ENCODE data around the gene POLA1.
"Not testable (repeated sequence)": the region's sequence is repeated elsewhere in the genome, so short reads cannot be mapped to it uniquely, and the experiment has no call there.

The POLA1 gene

DNA sequence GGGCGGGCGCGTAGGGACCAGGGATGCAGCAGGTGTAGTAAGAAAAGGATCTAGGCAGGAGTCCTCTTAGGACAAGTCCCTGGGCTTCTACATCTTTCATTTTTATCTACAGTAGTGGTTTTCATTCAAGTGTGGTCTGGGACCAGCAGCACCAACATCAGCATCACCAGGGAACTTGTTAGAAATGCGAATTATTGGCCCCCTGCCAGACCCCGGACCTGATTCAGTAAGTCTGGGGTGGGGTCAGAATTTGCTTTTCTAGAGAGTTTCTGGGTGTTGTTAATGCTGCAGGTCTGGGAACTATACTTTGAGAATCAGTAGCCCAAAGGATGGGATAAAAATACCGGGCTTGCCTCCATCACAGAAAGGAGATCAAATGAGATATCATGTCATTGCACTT, 45.2 kb upstream of the POLA1 start:
- Histone ChIP-seq H3K79me2 (ENCODE audit: low read length) (no peaks in the 10 kb centered on the region), H4K20me1 (ENCODE audit: insufficient read depth, low read length) (no peaks in the 10 kb centered on the region), H3K9me3 (ENCODE audit: insufficient read depth, low read length) (no peaks in the 10 kb centered on the region), H3K27ac (ENCODE audit: low read length) (no peak overlapping the region), H3K9ac (ENCODE audit: low read length) (no peak overlapping the region), H3K4me1 (ENCODE audit: low read length) (no peaks in the 10 kb centered on the region), H2AFZ (ENCODE audit: low read depth, low read length) (no peak overlapping the region), H3K27me3 (ENCODE audit: low read depth, low read length) (peaks cover 4% of the 10 kb centered on the region; the same call in 1 of the 2 replicates), H3K4me3 (ENCODE audit: low read length) (no peak overlapping the region), H3K4me2 (ENCODE audit: low read length) (no peak overlapping the region), H3K36me3 (replicated peaks; ENCODE audit: low read depth, low read length) (no peaks in the 10 kb centered on the region)
- TF ChIP-seq, protein P1, sequence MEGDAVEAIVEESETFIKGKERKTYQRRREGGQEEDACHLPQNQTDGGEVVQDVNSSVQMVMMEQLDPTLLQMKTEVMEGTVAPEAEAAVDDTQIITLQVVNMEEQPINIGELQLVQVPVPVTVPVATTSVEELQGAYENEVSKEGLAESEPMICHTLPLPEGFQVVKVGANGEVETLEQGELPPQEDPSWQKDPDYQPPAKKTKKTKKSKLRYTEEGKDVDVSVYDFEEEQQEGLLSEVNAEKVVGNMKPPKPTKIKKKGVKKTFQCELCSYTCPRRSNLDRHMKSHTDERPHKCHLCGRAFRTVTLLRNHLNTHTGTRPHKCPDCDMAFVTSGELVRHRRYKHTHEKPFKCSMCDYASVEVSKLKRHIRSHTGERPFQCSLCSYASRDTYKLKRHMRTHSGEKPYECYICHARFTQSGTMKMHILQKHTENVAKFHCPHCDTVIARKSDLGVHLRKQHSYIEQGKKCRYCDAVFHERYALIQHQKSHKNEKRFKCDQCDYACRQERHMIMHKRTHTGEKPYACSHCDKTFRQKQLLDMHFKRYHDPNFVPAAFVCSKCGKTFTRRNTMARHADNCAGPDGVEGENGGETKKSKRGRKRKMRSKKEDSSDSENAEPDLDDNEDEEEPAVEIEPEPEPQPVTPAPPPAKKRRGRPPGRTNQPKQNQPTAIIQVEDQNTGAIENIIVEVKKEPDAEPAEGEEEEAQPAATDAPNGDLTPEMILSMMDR (IDR thresholded peaks at IDR 0.05; ENCODE audit: low read depth, low read length): no peak
- no peak for TF ChIP-seq EZH2phosphoT487 (IDR thresholded peaks at IDR 0.05; ENCODE audit: low read depth)

DNA sequence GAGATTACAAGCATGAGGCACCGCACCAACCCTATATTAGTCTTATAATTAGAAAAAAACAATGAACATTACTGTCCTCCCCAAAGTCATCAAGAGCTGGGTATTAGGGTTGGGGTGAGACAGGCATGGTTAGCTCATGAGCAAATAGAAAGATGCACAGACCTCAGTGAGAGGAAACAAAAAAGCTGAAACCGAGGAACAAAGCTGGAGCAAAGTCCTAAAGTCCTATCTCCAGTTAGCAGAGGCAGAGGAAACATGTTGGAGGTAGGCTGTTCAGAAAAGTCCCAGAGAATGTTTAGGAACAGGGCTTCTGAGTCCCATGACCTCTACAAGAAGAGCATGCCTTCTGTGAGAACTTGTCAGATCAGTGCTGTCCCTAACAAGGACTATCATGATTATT, 41.9 kb upstream of the POLA1 start:
- no peak overlapping the region for H3K4me2 ChIP-seq (ENCODE audit: low read length)
- no peaks in the 10 kb centered on the region for H4K20me1 ChIP-seq (ENCODE audit: insufficient read depth, low read length)
- no peaks in the 10 kb centered on the region for H3K4me1 ChIP-seq (ENCODE audit: low read length)
- no peak for TF ChIP-seq EZH2phosphoT487 (IDR thresholded peaks at IDR 0.05; ENCODE audit: low read depth)
- TF ChIP-seq, protein P1 (IDR thresholded peaks at IDR 0.05; ENCODE audit: low read depth, low read length): no peak
- H3K36me3 ChIP-seq (replicated peaks; ENCODE audit: low read depth, low read length): no peaks in the 10 kb centered on the region
- H3K9me3 ChIP-seq (ENCODE audit: insufficient read depth, low read length): no peaks in the 10 kb centered on the region
- H3K4me3 ChIP-seq (ENCODE audit: low read length): no peak overlapping the region
- no peak overlapping the region for H3K9ac ChIP-seq (ENCODE audit: low read length)
- H2AFZ ChIP-seq (ENCODE audit: low read depth, low read length): no peak overlapping the region
- no peaks in the 10 kb centered on the region for H3K27me3 ChIP-seq (ENCODE audit: low read depth, low read length)
- H3K27ac ChIP-seq (ENCODE audit: low read length): no peak overlapping the region
- no peaks in the 10 kb centered on the region for H3K79me2 ChIP-seq (ENCODE audit: low read length)

DNA sequence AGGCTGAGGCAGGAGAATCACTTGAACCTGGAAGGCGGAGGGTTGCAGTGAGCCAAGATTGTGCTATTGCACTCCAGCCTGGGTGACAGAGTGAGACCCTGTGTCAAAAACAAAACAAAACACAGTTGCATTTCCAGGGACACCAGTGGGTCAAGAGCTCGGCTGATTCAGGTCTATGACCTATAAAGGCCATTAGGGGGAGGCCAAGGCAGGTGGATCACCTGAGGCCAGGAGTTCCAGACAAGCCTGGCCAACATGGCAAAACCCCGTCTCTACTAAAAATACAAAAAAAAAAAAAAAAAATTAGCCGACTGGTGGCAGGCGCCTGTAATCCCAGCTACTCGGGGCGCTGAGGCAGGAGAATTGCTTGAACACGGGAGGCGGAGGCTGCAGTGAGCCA, 38.0 kb upstream of the POLA1 start:
- H3K4me1 ChIP-seq (ENCODE audit: low read length); H3K36me3 ChIP-seq (replicated peaks; ENCODE audit: low read depth, low read length); H3K79me2 ChIP-seq (ENCODE audit: low read length); H4K20me1 ChIP-seq (ENCODE audit: insufficient read depth, low read length); H3K27ac ChIP-seq (ENCODE audit: low read length); H3K4me3 ChIP-seq (ENCODE audit: low read length); H3K4me2 ChIP-seq (ENCODE audit: low read length); H3K9me3 ChIP-seq (ENCODE audit: insufficient read depth, low read length); H3K27me3 ChIP-seq (ENCODE audit: low read depth, low read length); H3K9ac ChIP-seq (ENCODE audit: low read length); H2AFZ ChIP-seq (ENCODE audit: low read depth, low read length): not testable (repeated sequence)

DNA sequence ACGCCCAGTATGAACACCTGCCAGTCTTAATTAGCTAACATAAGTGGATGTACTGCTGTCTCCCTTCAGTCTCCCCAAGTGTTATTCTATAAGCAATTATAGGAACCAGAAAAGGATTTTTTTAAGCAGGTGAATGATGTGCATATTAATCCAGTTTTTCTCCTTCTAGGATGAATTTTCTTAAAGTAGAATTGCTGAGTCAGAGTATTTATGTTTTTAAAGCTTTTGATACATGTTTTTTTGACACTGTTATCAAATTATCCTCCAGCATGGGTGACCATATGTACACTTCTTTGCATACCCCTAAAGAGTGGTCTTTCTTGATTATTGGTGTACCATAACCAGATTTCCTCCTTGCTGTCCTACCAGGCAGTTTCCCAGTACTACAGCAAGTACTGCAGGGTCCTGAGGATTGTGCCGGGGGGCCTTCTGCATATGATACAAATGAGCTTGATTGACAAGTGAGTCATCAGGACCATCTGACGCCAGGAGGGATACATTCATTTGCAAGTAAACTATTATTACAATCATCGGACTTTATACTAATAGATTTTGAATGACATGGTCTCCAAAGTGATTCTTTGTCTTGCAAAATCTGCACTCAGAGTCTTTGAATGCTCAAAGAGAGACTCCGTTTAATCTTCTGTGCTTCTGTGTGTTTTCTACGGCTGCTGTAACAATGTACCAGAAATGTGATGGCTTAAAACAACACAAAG, 35.9 kb upstream of the POLA1 start:
- Histone ChIP-seq H3K79me2 (ENCODE audit: low read length) (no peaks in the 10 kb centered on the region), H3K4me2 (ENCODE audit: low read length) (no peak overlapping the region), H4K20me1 (ENCODE audit: insufficient read depth, low read length) (no peaks in the 10 kb centered on the region), H3K9ac (ENCODE audit: low read length) (no peak overlapping the region), H3K36me3 (replicated peaks; ENCODE audit: low read depth, low read length) (no peaks in the 10 kb centered on the region), H2AFZ (ENCODE audit: low read depth, low read length) (no peak overlapping the region), H3K27ac (ENCODE audit: low read length) (no peak overlapping the region), H3K9me3 (ENCODE audit: insufficient read depth, low read length) (no peaks in the 10 kb centered on the region), H3K27me3 (ENCODE audit: low read depth, low read length) (0 out of 2 replicates have a peak, but pooled peaks cover 3% of the 10 kb centered on the region), H3K4me1 (ENCODE audit: low read length) (no peaks in the 10 kb centered on the region), H3K4me3 (ENCODE audit: low read length) (no peak overlapping the region)
- TF ChIP-seq, protein P1 (IDR thresholded peaks at IDR 0.05; ENCODE audit: low read depth, low read length): no peak
- TF ChIP-seq EZH2phosphoT487 (IDR thresholded peaks at IDR 0.05; ENCODE audit: low read depth): no peak

All from OCI-LY3 (cell line).